GM19193 (cell line): ENCODE results near the gene STIM2.

Experiments used
- POLR2A ChIP-seq: IDR thresholded peaks from 4 replicates; pipeline ENCODE4 v1.6.1; 2011; ENCODE audit not compliant: insufficient read depth, insufficient read length; ENCODE audit errors: extremely low read depth

The STIM2 gene

GRCh38 chr4:26860922-26861433, 337 bp downstream of the STIM2 start:
- TF ChIP-seq POLR2A, result no peak

- TF ChIP-seq POLR2A, result peak; percentile 7
These were observed 969 bp downstream of the STIM2 start for GRCh38 chr4:26861434-26862186.

- TF ChIP-seq POLR2A, result no peak
These were observed 1.8 kb downstream of the STIM2 start for GRCh38 chr4:26862381-26862915.

- no peak for TF ChIP-seq POLR2A
These were observed 2.9 kb downstream of the STIM2 start for GRCh38 chr4:26863512-26863911.

- TF ChIP-seq POLR2A, result no peak
These were observed 4.3 kb downstream of the STIM2 start for GRCh38 chr4:26864899-26865298.

- TF ChIP-seq POLR2A, result no peak
These were observed 5.6 kb downstream of the STIM2 start for GRCh38 chr4:26866203-26866602.

GRCh38 chr4:26866781-26867180, 6.1 kb downstream of the STIM2 start:
- TF ChIP-seq POLR2A, result no peak

- TF ChIP-seq POLR2A, result no peak
These were observed 7.5 kb downstream of the STIM2 start for GRCh38 chr4:26867914-26868684.

- TF ChIP-seq POLR2A, result no peak
These were observed 10.1 kb downstream of the STIM2 start for GRCh38 chr4:26870576-26871262.

- no peak for TF ChIP-seq POLR2A
These were observed 11.0 kb downstream of the STIM2 start for GRCh38 chr4:26871611-26872010.

- no peak for TF ChIP-seq POLR2A
These were observed 12.9 kb downstream of the STIM2 start for GRCh38 chr4:26873391-26874026.

GRCh38 chr4:26874110-26874509, 13.5 kb downstream of the STIM2 start:
- no peak for TF ChIP-seq POLR2A

GRCh38 chr4:26877406-26877805, 16.8 kb downstream of the STIM2 start:
- no peak for TF ChIP-seq POLR2A

GRCh38 chr4:26877961-26878360, 17.3 kb downstream of the STIM2 start:
- no peak for TF ChIP-seq POLR2A
